Panc1 (cell line): ENCODE results near the gene MDFI.

Experiments
- CTCF ChIP-seq: fragments of 450-650 bp; IDR thresholded peaks from 2 replicates; pipeline ENCODE4 v1.5.1; 2017; ENCODE audit warnings: mild to moderate bottlenecking
- POLR2AphosphoS5 ChIP-seq: IDR thresholded peaks from 2 replicates; pipeline ENCODE4 v1.6.1; 2012; ENCODE audit warnings: mild to moderate bottlenecking, low read depth, low read length, moderate library complexity

GRCh38 chr6:41624621-41625380 lies 13.5 kb upstream of the MDFI start:
- no peak for TF ChIP-seq CTCF
- TF ChIP-seq POLR2AphosphoS5: no peak
